Glutamatergic neuron (in vitro differentiated cells): ENCODE measurements around the gene CPHXL2. TPM values are rescaled to one million over a fixed set of nuclear protein-coding genes. Genes with fewer than 3 reads are reported as not detected.

Source experiments
- DNase-seq: peaks from one replicate; pipeline ENCODE4 v3.0.0; 2022
- H3K27ac Mint-ChIP-seq: one replicate; pipeline ENCODE4 v1.8.0; 2020; ENCODE audit warnings: mild to moderate bottlenecking, mixed read lengths, inconsistent platforms; ENCODE audit not compliant: unreplicated experiment
- H3K27me3 Mint-ChIP-seq: one replicate; pipeline ENCODE4 v1.8.0; 2020; ENCODE audit warnings: mild to moderate bottlenecking, moderate library complexity, mixed read lengths, inconsistent platforms; ENCODE audit not compliant: unreplicated experiment
- H3K36me3 Mint-ChIP-seq: one replicate; pipeline ENCODE4 v1.8.0; 2020; ENCODE audit warnings: mild to moderate bottlenecking, mixed read lengths, inconsistent platforms; ENCODE audit not compliant: unreplicated experiment
- H3K4me1 Mint-ChIP-seq: one replicate; pipeline ENCODE4 v1.8.0; 2020; ENCODE audit warnings: mild to moderate bottlenecking, low read depth, mixed read lengths, inconsistent platforms; ENCODE audit not compliant: unreplicated experiment
- H3K4me3 Mint-ChIP-seq: one replicate; pipeline ENCODE4 v1.8.0; 2020; ENCODE audit warnings: mild to moderate bottlenecking, mixed read lengths, inconsistent platforms; ENCODE audit not compliant: unreplicated experiment
- H3K9me3 Mint-ChIP-seq: one replicate; pipeline ENCODE4 v1.8.0; 2020; ENCODE audit warnings: mild to moderate bottlenecking, moderate library complexity, mixed read lengths, inconsistent platforms; ENCODE audit not compliant: unreplicated experiment
- CTCF ChIP-seq: fragments of 200-600 bp; sonication (generic); IDR thresholded peaks from one replicate; pipeline ENCODE4 v1.5.0; 2021; ENCODE audit not compliant: partially characterized antibody, unreplicated experiment
- total RNA-seq: library from RNA; stranded (reverse); fragmentation: NEBNext Ultra II Directional; extraction: Animal tissue kit (Norgen Biotek cat#: 25700); gene quantifications from one replicate; pipeline ENCODE4 v1.2.1, GENCODE V29; 2021; ENCODE audit not compliant: unreplicated experiment

Gene CPHXL2
- total RNA-seq, 1 donor from 2014 or later: not detected

GRCh38 chr16:75687361-75687760 lies 10.6 kb upstream of the CPHXL2 start:
- H3K9me3 Mint-ChIP-seq: peaks cover 9% of the 10 kb centered on the region
- H3K4me1 Mint-ChIP-seq: no peaks in the 10 kb centered on the region
- TF ChIP-seq CTCF: no peak
- H3K36me3 Mint-ChIP-seq: peaks cover 19% of the 10 kb centered on the region
- no peak overlapping the region for H3K4me3 Mint-ChIP-seq
- H3K27me3 Mint-ChIP-seq: no peaks in the 10 kb centered on the region
- no peak overlapping the region for H3K27ac Mint-ChIP-seq
- no peak for DNase-seq

GRCh38 chr16:75682308-75682707 lies 5.5 kb upstream of the CPHXL2 start:
- TF ChIP-seq CTCF: no peak
- H3K4me3 Mint-ChIP-seq: no peak overlapping the region
- H3K4me1 Mint-ChIP-seq: no peaks in the 10 kb centered on the region
- H3K27me3 Mint-ChIP-seq: no peaks in the 10 kb centered on the region
- H3K27ac Mint-ChIP-seq: no peak overlapping the region
- H3K36me3 Mint-ChIP-seq: peaks cover 15% of the 10 kb centered on the region
- no peak for DNase-seq
- H3K9me3 Mint-ChIP-seq: peaks cover 9% of the 10 kb centered on the region

- Mint-ChIP-seq H3K36me3 (peaks cover 12% of the 10 kb centered on the region), H3K4me1 (no peaks in the 10 kb centered on the region), H3K4me3 (no peak overlapping the region), H3K27ac (no peak overlapping the region), H3K27me3 (no peaks in the 10 kb centered on the region), H3K9me3 (peaks cover 9% of the 10 kb centered on the region)
- DNase-seq: no peak
- TF ChIP-seq CTCF: no peak
Observed at GRCh38 chr16:75679366-75679765, 2.6 kb upstream of the CPHXL2 start.

- H3K27me3 Mint-ChIP-seq: no peaks in the 10 kb centered on the region
- no peak overlapping the region for H3K27ac Mint-ChIP-seq
- no peak overlapping the region for H3K4me3 Mint-ChIP-seq
- H3K4me1 Mint-ChIP-seq: no peaks in the 10 kb centered on the region
- H3K36me3 Mint-ChIP-seq: no peaks in the 10 kb centered on the region
- no peak for DNase-seq
- TF ChIP-seq CTCF: no peak
- H3K9me3 Mint-ChIP-seq: peaks cover 3% of the 10 kb centered on the region
Observed at GRCh38 chr16:75667503-75667902, 9.3 kb downstream of the CPHXL2 start.

GRCh38 chr16:75660726-75661302 lies 16.0 kb downstream of the CPHXL2 start:
- no peaks in the 10 kb centered on the region for H3K4me1 Mint-ChIP-seq
- no peak for TF ChIP-seq CTCF

More at GRCh38 chr16:75660726-75661302, 16.0 kb downstream of the CPHXL2 start:
- Mint-ChIP-seq H3K27ac (no peak overlapping the region), H3K9me3 (peaks cover 2% of the 10 kb centered on the region), H3K36me3 (peaks cover 6% of the 10 kb centered on the region), H3K27me3 (no peaks in the 10 kb centered on the region), H3K4me3 (no peak overlapping the region)
- no peak for DNase-seq
